Measurements from ENCODE around the gene MEG3.

GRCh38 chr14:100787659-100788058 is 38.3 kb upstream of the MEG3 start:
- TF ChIP-seq SIN3A (IDR thresholded peaks at IDR 0.05; ENCODE audit: borderline replicate concordance, insufficient read depth, low read depth, low read length): no peak
- TF ChIP-seq CTCF (IDR thresholded peaks at IDR 0.05): no peak
- TF ChIP-seq POLR2AphosphoS5 (IDR thresholded peaks at IDR 0.05; ENCODE audit: low read depth, low read length): no peak

Measured in Panc1 (cell line).